ENCODE results near the gene VPS51. TPM values are rescaled to one million over a fixed set of nuclear protein-coding genes. Genes with fewer than 3 reads are reported as not detected.
A peak's percentile ranks its signal among the peaks of the same experiment; 100 is the strongest.

VPS51 gene
- polyA plus RNA-seq, 1 experiment: 86.2 TPM

GRCh38 chr11:65131895-65132237 lies 35.9 kb downstream of the VPS51 start:
- Histone ChIP-seq H3K36me3 (ENCODE audit: control insufficient read depth, insufficient read depth, low read length) (peaks cover 45% of the 10 kb centered on the region), H3K27me3 (ENCODE audit: control insufficient read depth, insufficient read depth, low read length) (no peaks in the 10 kb centered on the region), H3K4me3 (ENCODE audit: low read depth, low read length) (no peak overlapping the region)
- CTCF ChIA-PET: interaction anchor here (1.0 to 1.6 kb wide), 2 partner anchors 14 to 21 kb away, joined by 3 to 9 read pairs; partner anchors contain the start of genes TM7SF2 and ZNHIT2
- no peak for DNase-seq (ENCODE audit: low read depth)
- POLR2A ChIA-PET: interaction anchor here (0.5 kb wide), 1 partner anchor 9 kb away, joined by 3 read pairs; no protein-coding TSS in a partner anchor
- TF ChIP-seq CTCF (IDR thresholded peaks at IDR 0.05; ENCODE audit: insufficient read depth, low read depth, low read length): no peak

GRCh38 chr11:65132238-65132987 lies 36.4 kb downstream of the VPS51 start:
- POLR2A ChIA-PET: interaction anchor here (0.5 kb wide), 2 partner anchors 10 to 11 kb away, joined by 3 read pairs; partner anchors contain the start of gene FAU
- Histone ChIP-seq H3K36me3 (ENCODE audit: control insufficient read depth, insufficient read depth, low read length) (peaks cover 43% of the 10 kb centered on the region), H3K27me3 (ENCODE audit: control insufficient read depth, insufficient read depth, low read length) (no peaks in the 10 kb centered on the region), H3K4me3 (ENCODE audit: low read depth, low read length) (no peak overlapping the region)
- CTCF ChIA-PET: interaction anchor here (1.0 kb wide), 1 partner anchor 15 kb away, joined by 3 read pairs; the partner anchor contains the start of gene ZNHIT2
- TF ChIP-seq CTCF (IDR thresholded peaks at IDR 0.05; ENCODE audit: insufficient read depth, low read depth, low read length): no peak
- DNase-seq (ENCODE audit: low read depth): no peak

GRCh38 chr11:65132988-65133700 lies 37.1 kb downstream of the VPS51 start:
- TF ChIP-seq CTCF (IDR thresholded peaks at IDR 0.05; ENCODE audit: insufficient read depth, low read depth, low read length): no peak
- POLR2A ChIA-PET: interaction anchor here (0.5 kb wide), 1 partner anchor 11 kb away, joined by 3 read pairs; the partner anchor contains the start of gene FAU
- Histone ChIP-seq H3K4me3 (ENCODE audit: low read depth, low read length) (peak overlapping the region; percentile 84), H3K36me3 (ENCODE audit: control insufficient read depth, insufficient read depth, low read length) (peaks cover 40% of the 10 kb centered on the region), H3K27me3 (ENCODE audit: control insufficient read depth, insufficient read depth, low read length) (no peaks in the 10 kb centered on the region)
- CTCF ChIA-PET: interaction anchor here (0.7 kb wide), 1 partner anchor 122 kb away, joined by 3 read pairs; no protein-coding TSS in a partner anchor
- DNase-seq (ENCODE audit: low read depth): no peak

GRCh38 chr11:65133724-65134123 lies 37.7 kb downstream of the VPS51 start:
- CTCF ChIA-PET: interaction anchor here (0.7 to 1.4 kb wide), 2 partner anchors 13 to 121 kb away, joined by 3 to 5 read pairs; no protein-coding TSS in a partner anchor
- DNase-seq (ENCODE audit: low read depth): no peak
- H3K27me3 ChIP-seq (ENCODE audit: control insufficient read depth, insufficient read depth, low read length): no peaks in the 10 kb centered on the region
- no peak for TF ChIP-seq CTCF (IDR thresholded peaks at IDR 0.05; ENCODE audit: insufficient read depth, low read depth, low read length)
- POLR2A ChIA-PET: no interaction called here
- H3K4me3 ChIP-seq (ENCODE audit: low read depth, low read length): peak overlapping the region; percentile 84
- peaks cover 35% of the 10 kb centered on the region for H3K36me3 ChIP-seq (ENCODE audit: control insufficient read depth, insufficient read depth, low read length)
